Measurements from ENCODE around the gene FAM50A.

The FAM50A gene

GRCh38 chrX:154413142-154413541 is 30.8 kb upstream of the FAM50A start:
- DNase-seq (ENCODE audit: low read depth): no peak

DNA sequence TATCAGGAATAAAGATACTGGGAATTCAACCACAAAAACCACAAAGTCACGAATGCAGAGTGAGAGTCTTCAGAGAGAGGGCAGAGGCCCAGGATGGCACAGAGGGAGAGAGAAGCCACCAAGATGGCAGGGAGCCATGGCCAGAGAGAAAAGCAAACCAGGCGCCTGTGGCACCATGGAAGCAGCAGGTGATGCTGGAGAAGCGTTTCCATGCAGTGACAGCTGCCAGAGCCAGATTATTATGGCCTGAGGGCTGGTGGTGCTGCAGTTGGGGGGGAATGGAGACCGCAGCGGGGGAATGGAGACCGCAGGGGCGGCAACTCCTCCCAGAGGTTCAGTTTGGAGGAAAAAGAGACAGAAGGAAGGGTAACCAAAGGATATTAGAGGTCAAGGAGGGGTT is 26.8 kb upstream of the FAM50A start:
- no peak for DNase-seq (ENCODE audit: low read depth)

DNA sequence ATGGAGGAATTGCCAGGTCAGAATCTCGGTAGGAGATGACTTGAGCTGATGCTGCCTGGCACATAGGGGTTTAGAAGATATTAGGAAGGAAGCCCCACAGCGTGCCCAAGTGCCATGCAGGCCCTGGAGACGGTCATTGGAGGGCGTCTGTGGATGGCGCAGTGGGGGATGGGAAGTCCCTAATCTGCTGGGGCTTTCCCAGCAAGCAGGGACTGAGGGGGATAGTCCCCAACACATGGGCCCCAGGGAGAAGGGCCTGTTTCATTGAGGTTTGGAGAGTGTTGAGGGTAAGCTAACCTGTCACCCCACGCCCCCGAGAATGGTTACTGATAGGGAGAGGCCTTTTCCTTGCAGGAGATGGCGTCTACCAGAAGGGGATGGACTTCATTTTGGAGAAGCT is 24.8 kb upstream of the FAM50A start:
- no peak for DNase-seq (ENCODE audit: low read depth)

- no peak for DNase-seq (ENCODE audit: low read depth)
Observed at GRCh38 chrX:154419688-154420401, 24.1 kb upstream of the FAM50A start.

DNA sequence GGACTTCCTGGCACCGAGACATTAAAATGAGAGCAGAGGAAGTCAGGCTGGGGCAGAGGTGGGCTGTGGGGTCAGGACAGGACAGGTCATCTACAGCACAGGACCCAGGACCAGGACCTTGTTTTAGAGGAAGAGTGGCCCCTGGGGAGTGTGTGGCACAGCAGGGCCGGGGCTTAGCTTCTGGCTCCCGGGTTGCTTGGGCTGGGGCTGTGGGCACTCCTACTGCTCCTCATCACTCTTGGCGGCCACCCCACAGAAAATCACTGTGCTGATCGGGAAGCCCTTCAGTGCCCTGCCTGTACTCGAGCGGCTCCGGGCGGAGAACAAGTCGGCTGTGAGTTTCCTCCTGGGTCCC is 23.6 kb upstream of the FAM50A start:
- no peak for DNase-seq (ENCODE audit: low read depth)

GRCh38 chrX:154426916-154427770 is 16.8 kb upstream of the FAM50A start:
- no peak for DNase-seq (ENCODE audit: low read depth)

GRCh38 chrX:154428176-154429171 is 15.5 kb upstream of the FAM50A start, which contains the start of gene ATP6AP1:
Gene ATP6AP1 (plus strand): TSS chrX:154428677. CDS start chrX:154428693, 16 bp downstream.
- peak; percentile 67 for DNase-seq (ENCODE audit: low read depth)

GRCh38 chrX:154429711-154430110 is 14.2 kb upstream of the FAM50A start:
- no peak for DNase-seq (ENCODE audit: low read depth)

DNA sequence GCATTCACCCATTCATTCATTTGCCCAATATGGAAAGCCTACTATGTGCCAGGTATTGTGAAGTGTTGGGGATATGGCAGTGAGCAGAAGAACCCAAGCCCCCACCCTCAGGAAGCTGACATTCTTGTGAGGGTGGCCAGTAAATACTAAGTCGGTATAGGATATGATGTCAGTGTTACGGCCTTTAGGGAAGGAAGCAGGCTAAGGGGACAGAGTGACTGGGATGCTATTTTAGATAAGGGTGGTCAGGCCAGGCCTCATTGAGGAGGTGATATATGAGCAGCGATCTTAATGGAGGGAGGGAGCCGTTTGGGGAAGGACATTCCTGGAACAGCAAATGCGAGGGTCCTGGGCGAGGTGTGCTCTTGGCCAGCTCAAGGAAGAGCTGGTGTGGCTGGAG is 13.5 kb upstream of the FAM50A start:
- no peak for DNase-seq (ENCODE audit: low read depth)

DNA sequence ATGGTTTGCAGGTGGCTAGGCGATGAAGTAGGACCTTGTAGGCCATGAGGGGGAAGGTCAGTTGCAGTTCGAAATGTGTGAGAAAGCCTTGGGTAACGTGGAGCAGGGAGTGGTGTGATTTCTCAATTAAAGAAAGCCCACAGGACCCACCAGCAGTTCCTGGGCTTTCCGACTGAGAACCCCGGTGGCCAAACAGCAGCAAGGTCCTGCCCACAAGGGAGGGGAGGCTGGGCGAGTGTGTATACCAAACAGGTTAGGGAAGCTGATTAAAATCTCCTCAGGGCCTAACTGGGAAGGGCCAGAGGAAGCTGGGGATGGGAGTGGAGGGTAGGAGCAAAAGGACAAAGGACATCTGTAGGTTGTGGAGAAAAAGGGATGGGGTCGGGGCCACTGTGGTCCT is 13.0 kb upstream of the FAM50A start:
- no peak for DNase-seq (ENCODE audit: low read depth)

DNA sequence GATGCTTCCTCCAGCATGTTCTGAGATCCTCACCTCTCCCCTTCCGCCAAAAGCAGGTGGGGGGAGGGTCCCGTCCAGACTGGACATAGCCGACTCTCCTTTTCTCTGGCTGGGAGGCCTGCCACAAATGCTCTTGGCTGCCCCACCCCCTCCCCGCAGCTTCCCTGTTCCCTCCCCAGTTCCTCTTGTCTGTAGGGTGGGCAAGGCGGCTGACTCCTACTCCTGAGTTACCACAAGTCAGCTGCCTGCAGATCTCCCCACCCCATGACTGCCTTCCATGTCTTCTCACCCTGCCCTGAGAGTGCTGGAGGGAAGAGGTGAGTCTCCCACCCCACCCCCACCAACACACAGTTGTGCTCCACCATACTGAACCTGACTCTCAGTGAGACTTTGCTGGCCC is 12.6 kb upstream of the FAM50A start:
- DNase-seq (ENCODE audit: low read depth): no peak

DNA sequence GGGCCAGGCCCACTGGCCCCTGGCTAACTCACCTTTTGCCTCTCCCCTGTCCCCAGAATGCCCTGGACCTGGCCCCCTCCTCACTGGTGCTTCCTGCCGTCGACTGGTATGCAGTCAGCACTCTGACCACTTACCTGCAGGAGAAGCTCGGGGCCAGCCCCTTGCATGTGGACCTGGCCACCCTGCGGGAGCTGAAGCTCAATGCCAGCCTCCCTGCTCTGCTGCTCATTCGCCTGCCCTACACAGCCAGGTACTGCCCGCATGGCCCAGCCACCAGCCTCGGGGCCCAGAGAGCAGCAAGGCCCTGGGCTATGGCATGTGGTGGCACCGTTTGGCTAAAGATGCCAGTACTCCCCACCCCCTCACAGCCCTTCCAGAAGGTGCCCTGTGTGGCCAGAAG is 11.7 kb upstream of the FAM50A start:
- DNase-seq (ENCODE audit: low read depth): no peak

DNA sequence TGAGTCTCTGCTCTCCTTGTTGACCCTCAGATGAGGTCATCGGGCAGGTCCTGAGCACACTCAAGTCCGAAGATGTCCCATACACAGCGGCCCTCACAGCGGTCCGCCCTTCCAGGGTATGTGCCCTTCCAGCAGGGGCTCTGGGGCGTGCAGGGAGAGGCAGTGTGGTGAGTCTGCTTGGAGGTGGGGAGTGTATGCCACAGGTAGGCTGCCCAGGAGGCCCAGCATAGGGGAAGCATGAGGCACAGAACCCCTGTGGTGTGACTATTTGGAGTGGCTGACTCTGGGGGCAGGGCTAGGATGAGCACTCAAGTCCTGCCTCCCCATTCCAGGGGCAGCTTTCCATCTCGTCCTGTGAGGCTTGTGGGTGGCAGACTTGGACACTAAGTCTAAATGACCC is 10.3 kb upstream of the FAM50A start:
- DNase-seq (ENCODE audit: low read depth): no peak

DNA sequence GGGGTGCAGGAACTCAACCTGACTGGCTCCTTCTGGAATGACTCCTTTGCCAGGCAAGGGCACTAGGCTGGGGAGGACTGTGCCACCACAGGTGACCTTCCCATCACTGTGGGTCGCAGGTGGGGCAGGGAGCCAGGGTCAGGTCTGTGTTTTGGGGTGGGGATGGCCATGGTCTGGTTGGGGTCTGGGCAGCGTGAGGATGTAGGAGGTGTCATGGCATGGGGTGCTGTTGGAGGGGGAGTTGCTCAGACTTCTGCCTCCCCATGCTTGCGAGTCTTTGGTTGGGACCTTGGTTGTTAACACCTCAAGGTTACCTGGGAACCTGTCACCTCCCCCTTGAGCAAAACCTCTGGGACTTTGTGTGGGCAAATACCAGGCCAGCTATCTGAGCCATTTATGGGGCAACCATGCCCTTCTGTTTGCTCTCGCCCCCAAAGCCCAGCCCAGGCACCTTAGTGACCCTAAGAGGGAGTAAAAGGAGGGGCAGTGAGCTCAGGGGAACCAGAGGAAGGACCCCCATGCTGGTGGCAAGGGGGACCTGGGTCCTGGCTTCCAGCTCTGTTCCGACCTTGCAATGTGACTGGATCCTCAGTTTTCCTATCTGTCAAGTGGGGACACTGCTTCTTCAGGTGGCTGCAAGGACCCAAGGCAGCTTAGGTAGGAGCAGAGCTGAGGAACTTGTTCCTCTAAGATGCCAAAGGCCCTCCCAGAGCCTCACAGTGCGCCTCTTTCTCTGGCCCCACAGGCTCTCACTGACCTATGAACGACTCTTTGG is 9.4 kb upstream of the FAM50A start:
- no peak for DNase-seq (ENCODE audit: low read depth)

DNA sequence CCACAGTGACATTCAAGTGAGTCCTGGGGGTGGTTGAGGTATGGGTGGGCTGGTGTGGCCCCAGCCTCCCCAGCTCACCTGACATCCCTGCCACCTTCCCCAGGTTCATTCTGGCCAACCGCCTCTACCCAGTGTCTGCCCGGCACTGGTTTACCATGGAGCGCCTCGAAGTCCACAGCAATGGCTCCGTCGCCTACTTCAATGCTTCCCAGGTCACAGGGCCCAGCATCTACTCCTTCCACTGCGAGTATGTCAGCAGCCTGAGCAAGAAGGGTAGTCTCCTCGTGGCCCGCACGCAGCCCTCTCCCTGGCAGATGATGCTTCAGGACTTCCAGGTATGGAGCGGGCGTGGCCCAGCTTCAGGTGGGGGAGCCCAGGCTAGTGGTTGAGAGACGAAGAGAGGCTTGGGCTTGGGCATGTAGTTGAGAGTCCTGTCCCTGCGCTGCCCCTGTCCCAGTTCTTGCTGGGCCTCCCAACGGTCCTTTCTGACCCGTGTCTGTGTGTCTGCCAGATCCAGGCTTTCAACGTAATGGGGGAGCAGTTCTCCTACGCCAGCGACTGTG is 8.7 kb upstream of the FAM50A start:
- DNase-seq (ENCODE audit: low read depth): no peak

DNA sequence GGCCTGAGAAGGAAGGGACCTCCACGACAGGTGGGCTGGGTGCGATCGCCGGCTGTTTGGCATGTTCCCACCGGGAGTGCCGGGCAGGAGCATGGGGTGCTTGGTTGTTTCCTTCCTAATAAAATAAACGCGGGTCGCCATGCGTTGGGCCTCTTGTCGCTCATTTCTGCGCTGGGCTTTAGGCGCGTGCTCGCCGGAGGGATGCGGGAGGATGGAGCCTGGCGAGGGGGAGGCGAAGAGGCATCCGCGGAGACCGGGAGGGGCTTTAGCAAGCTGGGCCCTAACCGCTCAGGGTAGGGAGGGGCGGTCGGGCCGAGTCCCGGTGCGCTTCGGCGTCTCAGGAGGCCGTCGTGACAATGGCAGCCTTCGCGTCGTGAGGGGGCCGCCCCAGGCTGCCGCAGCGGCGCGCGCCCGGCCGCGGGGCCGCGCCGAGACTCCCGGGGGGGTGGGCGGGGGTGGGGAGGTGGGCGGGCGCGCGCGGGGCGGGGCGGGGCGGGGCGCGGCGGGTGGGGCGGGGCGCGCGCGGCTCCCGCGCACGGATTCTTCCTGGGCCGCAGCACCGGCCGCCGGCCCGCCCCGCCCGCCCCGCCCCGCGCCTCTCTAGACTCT is 7.5 kb upstream of the FAM50A start:
- DNase-seq (ENCODE audit: low read depth): no peak

DNA sequence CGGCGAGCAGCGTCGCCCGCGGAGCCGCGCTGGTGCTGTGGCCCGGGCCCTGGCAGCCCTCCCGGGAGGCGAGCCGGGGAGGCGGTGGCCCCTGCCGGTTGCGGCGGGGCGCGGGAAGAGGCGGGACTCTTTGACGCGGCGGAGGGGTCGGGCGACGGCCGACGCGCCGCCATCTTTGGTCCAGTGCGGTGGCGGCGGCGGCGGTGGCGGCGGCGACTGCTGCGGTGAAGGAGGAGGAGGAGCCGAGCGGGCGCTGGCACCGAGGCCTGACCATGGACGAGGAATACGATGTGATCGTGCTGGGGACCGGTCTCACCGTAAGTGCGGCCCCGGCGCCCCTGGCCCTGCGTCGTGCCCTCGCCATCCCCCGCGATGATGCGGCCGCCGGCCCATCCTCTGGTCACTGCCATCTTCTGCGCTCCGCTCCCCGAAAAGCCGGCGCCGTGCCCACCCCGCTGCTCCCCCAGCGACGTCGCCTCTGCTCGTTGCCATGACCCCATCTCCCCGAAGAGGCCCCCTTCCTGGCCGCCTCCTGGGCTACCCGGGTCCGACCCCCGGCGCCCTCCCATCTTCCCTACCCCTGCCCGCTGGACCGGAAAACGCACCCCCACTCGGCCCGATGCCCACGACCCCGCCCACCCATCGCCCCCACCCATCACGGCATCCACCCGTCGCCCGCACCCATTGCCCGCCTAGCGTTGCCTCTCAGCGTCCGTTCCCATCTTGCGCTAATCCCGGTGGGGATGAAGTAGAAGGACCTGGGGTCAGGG is 6.8 kb upstream of the FAM50A start, which contains the start of gene GDI1:
Gene GDI1, plus strand, starts transcription at position 172 of the 770 bp plus-strand sequence. Its CDS starts 101 bp downstream, at position 273.
- DNase-seq (ENCODE audit: low read depth): no peak

- no peak for DNase-seq (ENCODE audit: low read depth)
Observed at GRCh38 chrX:154437971-154438893, 5.7 kb upstream of the FAM50A start.

DNA sequence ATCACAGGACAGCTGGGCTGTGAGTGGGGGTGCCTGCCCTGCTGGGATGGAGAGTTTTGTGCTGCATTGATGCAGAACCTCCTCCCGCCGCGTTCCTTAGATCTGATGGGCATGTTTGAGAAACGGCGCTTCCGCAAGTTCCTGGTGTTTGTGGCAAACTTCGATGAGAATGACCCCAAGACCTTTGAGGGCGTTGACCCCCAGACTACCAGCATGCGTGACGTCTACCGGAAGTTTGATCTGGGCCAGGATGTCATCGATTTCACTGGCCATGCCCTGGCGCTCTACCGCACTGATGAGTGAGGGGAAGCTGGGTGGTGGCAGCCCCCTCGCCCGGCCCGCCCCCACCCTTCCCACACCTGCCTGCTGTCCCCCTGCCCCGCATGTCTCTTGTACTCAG is 4.1 kb upstream of the FAM50A start:
- DNase-seq (ENCODE audit: low read depth): no peak
